ENCODE measurements around the gene SUPT5H.

Gene SUPT5H

GRCh38 chr19:39412867-39413271, 32.5 kb upstream of the SUPT5H start:
- Histone ChIP-seq H4K20me1 (ENCODE audit: insufficient read depth, low read length) (peaks cover 28% of the 10 kb centered on the region), H3K9me3 (ENCODE audit: insufficient read depth, low read length, severe bottlenecking) (no peaks in the 10 kb centered on the region), H2AFZ (ENCODE audit: low read depth, low read length) (peak overlapping the region; percentile 53), H3K27me3 (ENCODE audit: insufficient read depth, low read length, poor library complexity) (no peaks in the 10 kb centered on the region), H3K4me2 (ENCODE audit: insufficient read depth, low read length) (peak overlapping the region; percentile 66), H3K4me3 (ENCODE audit: low read depth in 1 of 2, low read length in 2 of 2) (peak overlapping the region; percentile 69 to 96), H3K4me1 (ENCODE audit: insufficient read depth, low read length) (peaks cover 59% of the 10 kb centered on the region), H3K27ac (ENCODE audit: low read length) (peak overlapping the region; percentile 86), H3K9ac (ENCODE audit: low read depth, low read length) (peak overlapping the region; percentile 88), H3K36me3 (ENCODE audit: insufficient read depth, low read length) (peaks cover 42% of the 10 kb centered on the region), H3K79me2 (ENCODE audit: insufficient read depth, low read length) (peaks cover 42% of the 10 kb centered on the region)
- TF ChIP-seq CTCF (IDR thresholded peaks at IDR 0.05; ENCODE audit: borderline replicate concordance, extremely low read depth, low read length, poor library complexity, severe bottlenecking) (no peak), EZH2 (IDR thresholded peaks at IDR 0.05; ENCODE audit: borderline replicate concordance, low read depth, low read length, severe bottlenecking) (no peak)
- ATAC-seq (ENCODE audit: insufficient read depth, low read depth) (no peak; the same call in 1 of the 3 replicates), DNase-seq (no peak)

- H3K27ac ChIP-seq (ENCODE audit: low read length): peak overlapping the region; percentile 86
- DNase-seq: peak; percentile 76
Observed at GRCh38 chr19:39413272-39413910, 32.0 kb upstream of the SUPT5H start.

GRCh38 chr19:39413911-39414608, 31.3 kb upstream of the SUPT5H start:
- Histone ChIP-seq H3K27ac (ENCODE audit: low read length) (peak overlapping the region; percentile 86), H3K9me3 (ENCODE audit: insufficient read depth, low read length, severe bottlenecking) (no peaks in the 10 kb centered on the region), H3K4me2 (ENCODE audit: insufficient read depth, low read length) (peak overlapping the region; percentile 66), H3K4me3 (ENCODE audit: low read depth in 1 of 2, low read length in 2 of 2) (peak overlapping the region; percentile 69 to 96), H3K4me1 (ENCODE audit: insufficient read depth, low read length) (peaks cover 48% of the 10 kb centered on the region), H3K27me3 (ENCODE audit: insufficient read depth, low read length, poor library complexity) (no peaks in the 10 kb centered on the region), H4K20me1 (ENCODE audit: insufficient read depth, low read length) (peaks cover 19% of the 10 kb centered on the region), H2AFZ (ENCODE audit: low read depth, low read length) (peak overlapping the region; percentile 59), H3K9ac (ENCODE audit: low read depth, low read length) (peak overlapping the region; percentile 88), H3K36me3 (ENCODE audit: insufficient read depth, low read length) (peaks cover 41% of the 10 kb centered on the region), H3K79me2 (ENCODE audit: insufficient read depth, low read length) (peaks cover 33% of the 10 kb centered on the region)
- TF ChIP-seq EZH2 (IDR thresholded peaks at IDR 0.05; ENCODE audit: borderline replicate concordance, low read depth, low read length, severe bottlenecking): no peak
- peak; percentile 44 for TF ChIP-seq CTCF (IDR thresholded peaks at IDR 0.05; ENCODE audit: borderline replicate concordance, extremely low read depth, low read length, poor library complexity, severe bottlenecking)
- no peak for ATAC-seq (ENCODE audit: insufficient read depth, low read depth)
- DNase-seq: no peak

More at GRCh38 chr19:39413272-39413910, 32.0 kb upstream of the SUPT5H start:
- TF ChIP-seq CTCF (IDR thresholded peaks at IDR 0.05; ENCODE audit: borderline replicate concordance, extremely low read depth, low read length, poor library complexity, severe bottlenecking): no peak
- no peak for TF ChIP-seq EZH2 (IDR thresholded peaks at IDR 0.05; ENCODE audit: borderline replicate concordance, low read depth, low read length, severe bottlenecking)
- Histone ChIP-seq H3K79me2 (ENCODE audit: insufficient read depth, low read length) (peaks cover 37% of the 10 kb centered on the region), H2AFZ (ENCODE audit: low read depth, low read length) (peak overlapping the region; percentile 59), H3K9ac (ENCODE audit: low read depth, low read length) (peak overlapping the region; percentile 88), H3K4me2 (ENCODE audit: insufficient read depth, low read length) (peak overlapping the region; percentile 66), H3K36me3 (ENCODE audit: insufficient read depth, low read length) (peaks cover 39% of the 10 kb centered on the region), H3K27me3 (ENCODE audit: insufficient read depth, low read length, poor library complexity) (no peaks in the 10 kb centered on the region), H3K4me3 (ENCODE audit: low read depth in 1 of 2, low read length in 2 of 2) (peak overlapping the region; percentile 69 to 96), H3K9me3 (ENCODE audit: insufficient read depth, low read length, severe bottlenecking) (no peaks in the 10 kb centered on the region), H4K20me1 (ENCODE audit: insufficient read depth, low read length) (peaks cover 22% of the 10 kb centered on the region), H3K4me1 (ENCODE audit: insufficient read depth, low read length) (peaks cover 54% of the 10 kb centered on the region)
- peak; percentile 23 for ATAC-seq (ENCODE audit: insufficient read depth, low read depth)
